Effector memory CD4-positive, alpha-beta T cell (primary cell): ENCODE results near the gene ZDHHC18.
"Not testable (repeated sequence)": the region's sequence is repeated elsewhere in the genome, so short reads cannot be mapped to it uniquely, and the experiment has no call there.

ENCODE experiments used
- DNase-seq, 3 donors: peaks; one replicate each; pipeline ENCODE4 v3.0.0-alpha.2; 2020
- H3K27ac ChIP-seq: 2 replicates; pipeline ENCODE4 v1.7.0; 2013; ENCODE audit warnings: mild to moderate bottlenecking, low read length, moderate library complexity; ENCODE audit not compliant: insufficient read depth, poor library complexity, severe bottlenecking
- H3K27me3 ChIP-seq: replicated peaks from 2 replicates; pipeline ENCODE4 v1.7.0; 2013; ENCODE audit warnings: mild to moderate bottlenecking, low read length; ENCODE audit not compliant: insufficient read depth, control insufficient read depth, poor library complexity, severe bottlenecking
- H3K36me3 ChIP-seq: 2 replicates; pipeline ENCODE4 v1.7.0; 2013; ENCODE audit warnings: mild to moderate bottlenecking, low read length, moderate library complexity; ENCODE audit not compliant: control insufficient read depth, insufficient read depth
- H3K4me1 ChIP-seq: 2 replicates; pipeline ENCODE4 v1.7.0; 2013; ENCODE audit warnings: low read length, mild to moderate bottlenecking; ENCODE audit not compliant: control insufficient read depth, insufficient read depth, poor library complexity, severe bottlenecking
- H3K4me3 ChIP-seq: 2 replicates; pipeline ENCODE4 v1.7.0; 2013; ENCODE audit warnings: low read length, low read depth, mild to moderate bottlenecking; ENCODE audit not compliant: insufficient read depth, poor library complexity, severe bottlenecking
- H3K9me3 ChIP-seq: 2 replicates; pipeline ENCODE4 v1.7.0; 2013; ENCODE audit warnings: mild to moderate bottlenecking, low read length, moderate library complexity; ENCODE audit not compliant: control insufficient read depth

Gene ZDHHC18

GRCh38 chr1:26874896-26875295, 48.4 kb downstream of the ZDHHC18 start:
- peaks cover 24% of the 10 kb centered on the region for H3K36me3 ChIP-seq
- no peak overlapping the region for H3K27ac ChIP-seq
- DNase-seq: no peak
- no peaks in the 10 kb centered on the region for H3K9me3 ChIP-seq
- no peaks in the 10 kb centered on the region for H3K27me3 ChIP-seq
- no peaks in the 10 kb centered on the region for H3K4me1 ChIP-seq
- H3K4me3 ChIP-seq: no peak overlapping the region

- H3K4me1 ChIP-seq: no peaks in the 10 kb centered on the region
- no peaks in the 10 kb centered on the region for H3K27me3 ChIP-seq
- no peaks in the 10 kb centered on the region for H3K9me3 ChIP-seq
- no peak overlapping the region for H3K4me3 ChIP-seq
- no peak overlapping the region for H3K27ac ChIP-seq
- H3K36me3 ChIP-seq: peaks cover 44% of the 10 kb centered on the region
- no peak for DNase-seq
Observed at GRCh38 chr1:26877326-26877725, 50.8 kb downstream of the ZDHHC18 start.

- Histone ChIP-seq H3K27ac (no peak overlapping the region), H3K4me1 (no peaks in the 10 kb centered on the region), H3K4me3 (no peak overlapping the region), H3K27me3 (no peaks in the 10 kb centered on the region), H3K36me3 (peaks cover 68% of the 10 kb centered on the region), H3K9me3 (no peaks in the 10 kb centered on the region)
- no peak for DNase-seq
Observed at GRCh38 chr1:26879793-26880192, 53.3 kb downstream of the ZDHHC18 start.

GRCh38 chr1:26881611-26882010, 55.1 kb downstream of the ZDHHC18 start:
- not testable (repeated sequence) for DNase-seq, H3K9me3 ChIP-seq, H3K4me3 ChIP-seq, H3K27me3 ChIP-seq, H3K4me1 ChIP-seq, H3K27ac ChIP-seq
- H3K36me3 ChIP-seq: peaks cover 77% of the 10 kb centered on the region

- no peak for DNase-seq
- Histone ChIP-seq H3K27ac (no peak overlapping the region), H3K36me3 (peaks cover 74% of the 10 kb centered on the region)
Observed at GRCh38 chr1:26882696-26883463, 56.4 kb downstream of the ZDHHC18 start.

GRCh38 chr1:26887125-26887524, 60.6 kb downstream of the ZDHHC18 start:
- Histone ChIP-seq H3K4me1 (peaks cover 13% of the 10 kb centered on the region), H3K27me3 (no peaks in the 10 kb centered on the region), H3K36me3 (peaks cover 52% of the 10 kb centered on the region), H3K27ac (no peak overlapping the region), H3K9me3 (no peaks in the 10 kb centered on the region), H3K4me3 (no peak overlapping the region)
- DNase-seq: no peak

More at GRCh38 chr1:26882696-26883463, 56.4 kb downstream of the ZDHHC18 start:
- H3K27me3 ChIP-seq: no peaks in the 10 kb centered on the region
- no peaks in the 10 kb centered on the region for H3K9me3 ChIP-seq
- H3K4me3 ChIP-seq: no peak overlapping the region
- H3K4me1 ChIP-seq: no peaks in the 10 kb centered on the region

- H3K4me1 ChIP-seq: peaks cover 13% of the 10 kb centered on the region
- H3K36me3 ChIP-seq: peaks cover 52% of the 10 kb centered on the region
- no peak overlapping the region for H3K4me3 ChIP-seq
- H3K27me3 ChIP-seq: no peaks in the 10 kb centered on the region
- no peak for DNase-seq
- no peaks in the 10 kb centered on the region for H3K9me3 ChIP-seq
- no peak overlapping the region for H3K27ac ChIP-seq
Observed at GRCh38 chr1:26888231-26888630, 61.7 kb downstream of the ZDHHC18 start.

GRCh38 chr1:26889551-26890466, 63.3 kb downstream of the ZDHHC18 start, which contains the start of gene GPN2:
TSS of gene GPN2 (minus strand) at chr1:26890283. CDS start at chr1:26890096, 187 bp downstream.
- peaks cover 13% of the 10 kb centered on the region for H3K4me1 ChIP-seq
- H3K27ac ChIP-seq: peak within 1 kb of the TSS; percentile 80
- H3K36me3 ChIP-seq: peaks cover 48% of the 10 kb centered on the region

GRCh38 chr1:26890467-26890796, 63.9 kb downstream of the ZDHHC18 start:
- no peaks in the 10 kb centered on the region for H3K9me3 ChIP-seq
- H3K4me1 ChIP-seq: peaks cover 13% of the 10 kb centered on the region
- H3K27me3 ChIP-seq: no peaks in the 10 kb centered on the region
- peaks cover 48% of the 10 kb centered on the region for H3K36me3 ChIP-seq
- DNase-seq: no peak
- peak overlapping the region; percentile 80 for H3K27ac ChIP-seq
- H3K4me3 ChIP-seq: peak overlapping the region; percentile 85

More at GRCh38 chr1:26889551-26890466, 63.3 kb downstream of the ZDHHC18 start, which contains the start of gene GPN2:
- DNase-seq: peak; percentile 56 to 70 (median 65)
- H3K27me3 ChIP-seq: no peaks in the 10 kb centered on the region
- H3K4me3 ChIP-seq: peak within 1 kb of the TSS; percentile 85
- H3K9me3 ChIP-seq: no peaks in the 10 kb centered on the region

- Histone ChIP-seq H3K27ac (no peak overlapping the region), H3K4me1 (peaks cover 13% of the 10 kb centered on the region), H3K36me3 (peaks cover 48% of the 10 kb centered on the region), H3K9me3 (no peaks in the 10 kb centered on the region), H3K4me3 (no peak overlapping the region), H3K27me3 (no peaks in the 10 kb centered on the region)
- DNase-seq: no peak
Observed at GRCh38 chr1:26894263-26894662, 67.8 kb downstream of the ZDHHC18 start.
